ENCODE measurements around the gene EARS2. TPM values are rescaled to one million over a fixed set of nuclear protein-coding genes. Genes with fewer than 3 reads are reported as not detected.

Gene EARS2
- polyA plus RNA-seq, 1 donor (not counting 4 experiments of a cell fraction or from before 2014, with no cell fraction given): 32.7 TPM

DNA sequence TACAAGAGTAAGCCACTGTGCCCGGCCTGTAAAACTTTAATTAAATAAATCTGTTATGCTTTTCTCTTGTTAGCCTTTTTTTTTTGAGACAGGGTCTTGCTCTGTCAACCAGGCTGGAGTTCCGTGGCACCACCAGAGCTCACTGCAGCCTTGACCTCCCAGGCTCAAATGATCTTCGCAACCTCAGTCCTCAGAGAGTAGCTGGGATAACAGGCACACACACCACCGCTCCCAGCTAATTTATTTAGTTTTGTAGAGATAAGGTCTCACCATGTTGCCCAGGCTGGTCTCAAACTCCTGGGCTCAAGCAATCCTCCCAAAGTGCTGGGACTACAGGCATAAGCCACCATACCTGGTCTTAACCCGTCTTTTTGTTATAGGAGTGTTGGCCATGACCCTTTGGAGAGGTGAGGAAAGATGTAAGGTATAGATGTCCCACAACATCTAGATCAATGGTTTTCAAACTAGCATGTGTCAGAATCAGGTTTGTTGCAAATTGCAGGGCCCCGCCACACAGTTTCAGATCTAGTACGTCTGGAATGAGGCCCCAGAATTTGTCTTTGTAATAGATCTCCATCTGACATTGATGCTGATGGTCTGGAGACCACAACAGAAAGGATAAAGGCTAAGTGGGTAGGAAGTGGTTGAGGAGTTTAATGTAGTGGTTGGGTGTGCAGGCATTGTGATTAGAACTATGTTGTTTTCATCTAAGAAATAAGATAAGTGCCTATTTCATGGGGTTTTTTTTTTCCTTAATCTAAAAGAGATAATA is 42.6 kb downstream of the EARS2 start:
- FAIRE-seq: no peak
- Histone ChIP-seq H3K9me3 (ENCODE audit: control insufficient read depth, low read depth, low read length) (no peaks in the 10 kb centered on the region), H3K9me1 (ENCODE audit: control insufficient read depth, extremely low read depth, insufficient read depth, low read length) (no peaks in the 10 kb centered on the region), H3K4me1 (ENCODE audit: control insufficient read depth, extremely low read depth, insufficient read depth, low read length) (no peaks in the 10 kb centered on the region), H2AFZ (ENCODE audit: control insufficient read depth, low read length) (no peak overlapping the region), H3K79me2 (ENCODE audit: control insufficient read depth, insufficient read depth, low read length) (peaks cover 3% of the 10 kb centered on the region), H3K27me3 (ENCODE audit: control insufficient read depth, extremely low read depth, insufficient read depth, low read length) (no peaks in the 10 kb centered on the region), H3K27ac (ENCODE audit: control insufficient read depth, insufficient read depth, low read length) (no peak overlapping the region), H3K9ac (ENCODE audit: control insufficient read depth, extremely low read depth, insufficient read depth, low read length) (no peak overlapping the region), H4K20me1 (ENCODE audit: control insufficient read depth, extremely low read depth, insufficient read depth, low read length) (no peaks in the 10 kb centered on the region), H3K36me3 (ENCODE audit: control insufficient read depth in 2 of 2, extremely low read depth in 1 of 2, insufficient read depth in 2 of 2, low read length in 2 of 2) (peaks cover 0 to 4% of the 10 kb centered on the region in 2 experiments), H3K4me2 (ENCODE audit: control insufficient read depth, extremely low read depth, insufficient read depth, low read depth, low read length) (no peak overlapping the region), H3K4me3 (ENCODE audit: control insufficient read depth in 2 of 3, extremely low read depth in 1 of 3, insufficient read depth in 2 of 3, low read depth in 1 of 3, low read length in 3 of 3) (no peak overlapping the region)
- dilution Hi-C loops (cut with MboI; ENCODE audit: extremely low pct_ligation_motif_present, low sequenced_read_pairs): no loop called here
- TF ChIP-seq CTCF (optimal IDR thresholded peaks at IDR 0.05 in 1 of 3, IDR thresholded peaks at IDR 0.05 in 1 of 3, conservative IDR thresholded peaks at IDR 0.05 in 1 of 3; ENCODE audit: extremely low read depth in 1 of 3, insufficient read depth in 2 of 3, low read length in 3 of 3) (no peak), EZH2 (IDR thresholded peaks at IDR 0.05; ENCODE audit: low read length) (no peak)
- no peak for DNase-seq (ENCODE audit: low read depth, low spot score)

GRCh38 chr16:23512168-23512695 is 44.9 kb downstream of the EARS2 start:
- Histone ChIP-seq H3K79me2 (ENCODE audit: control insufficient read depth, insufficient read depth, low read length) (peaks cover 21% of the 10 kb centered on the region), H4K20me1 (ENCODE audit: control insufficient read depth, extremely low read depth, insufficient read depth, low read length) (no peaks in the 10 kb centered on the region), H2AFZ (ENCODE audit: control insufficient read depth, low read length) (no peak overlapping the region), H3K9ac (ENCODE audit: control insufficient read depth, extremely low read depth, insufficient read depth, low read length) (no peak overlapping the region), H3K4me2 (ENCODE audit: control insufficient read depth, extremely low read depth, insufficient read depth, low read depth, low read length) (no peak overlapping the region), H3K36me3 (ENCODE audit: control insufficient read depth in 2 of 2, extremely low read depth in 1 of 2, insufficient read depth in 2 of 2, low read length in 2 of 2) (peaks cover 0 to 1% of the 10 kb centered on the region in 2 experiments), H3K9me3 (ENCODE audit: control insufficient read depth, low read depth, low read length) (no peaks in the 10 kb centered on the region), H3K4me3 (ENCODE audit: control insufficient read depth in 2 of 3, extremely low read depth in 1 of 3, insufficient read depth in 2 of 3, low read depth in 1 of 3, low read length in 3 of 3) (no peak overlapping the region), H3K27ac (ENCODE audit: control insufficient read depth, insufficient read depth, low read length) (no peak overlapping the region), H3K9me1 (ENCODE audit: control insufficient read depth, extremely low read depth, insufficient read depth, low read length) (no peaks in the 10 kb centered on the region), H3K27me3 (ENCODE audit: control insufficient read depth, extremely low read depth, insufficient read depth, low read length) (no peaks in the 10 kb centered on the region), H3K4me1 (ENCODE audit: control insufficient read depth, extremely low read depth, insufficient read depth, low read length) (no peaks in the 10 kb centered on the region)
- FAIRE-seq (no peak), DNase-seq (ENCODE audit: low read depth, low spot score) (no peak)
- dilution Hi-C loops (cut with MboI; ENCODE audit: extremely low pct_ligation_motif_present, low sequenced_read_pairs): no loop called here
- TF ChIP-seq EZH2 (IDR thresholded peaks at IDR 0.05; ENCODE audit: low read length) (no peak), CTCF (optimal IDR thresholded peaks at IDR 0.05 in 1 of 3, IDR thresholded peaks at IDR 0.05 in 1 of 3, conservative IDR thresholded peaks at IDR 0.05 in 1 of 3; ENCODE audit: extremely low read depth in 1 of 3, insufficient read depth in 2 of 3, low read length in 3 of 3) (no peak)
